ENCODE results near the gene ZFP69B.
A peak's percentile ranks its signal among the peaks of the same experiment; 100 is the strongest.

Gene ZFP69B

DNA sequence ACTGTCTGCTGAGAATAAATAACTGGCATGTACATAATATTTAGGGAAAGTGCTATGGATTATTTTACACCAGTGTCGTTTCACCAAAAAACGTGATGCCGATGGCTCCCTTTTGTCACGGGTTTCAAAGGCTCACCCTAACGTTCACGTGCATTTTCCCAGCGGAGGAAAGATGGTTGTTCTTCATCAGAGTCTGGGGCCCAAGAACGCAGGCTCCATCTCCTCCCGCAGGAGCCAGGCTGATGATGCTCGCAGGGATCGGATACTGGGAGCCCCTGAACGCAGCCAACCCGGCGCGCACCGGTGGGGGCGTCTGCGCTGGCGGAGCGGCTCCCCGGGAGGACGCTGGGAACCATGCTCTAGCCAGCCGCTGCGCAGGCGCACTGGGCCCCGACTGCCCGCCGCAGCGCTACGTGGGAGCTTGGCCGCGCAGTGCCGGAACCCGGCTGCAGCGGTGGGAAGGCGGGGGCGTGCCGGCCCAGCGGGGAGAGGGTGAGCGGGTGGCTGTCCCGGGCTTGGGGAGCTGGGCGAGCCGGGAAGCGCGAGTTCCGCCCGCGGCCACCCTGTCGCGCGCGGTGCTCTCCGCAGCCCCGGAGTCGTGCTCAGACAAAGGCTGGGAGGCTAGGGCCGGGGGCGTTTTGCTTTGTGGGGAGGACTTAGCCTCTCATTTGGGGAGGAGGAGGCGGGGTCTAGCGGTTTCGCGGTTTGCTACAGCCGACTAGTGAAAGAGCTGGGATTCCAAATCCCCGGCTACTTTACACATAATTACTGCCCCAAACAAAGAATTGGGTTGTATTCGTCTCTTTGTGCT, at the start of gene ZFP69B:
Gene ZFP69B (plus strand): TSS at position 793 of the 811 bp plus-strand sequence. CDS start 486 bp downstream, outside the sequence.
- DNase-seq (ENCODE audit: low read depth): peak; percentile 88

DNA sequence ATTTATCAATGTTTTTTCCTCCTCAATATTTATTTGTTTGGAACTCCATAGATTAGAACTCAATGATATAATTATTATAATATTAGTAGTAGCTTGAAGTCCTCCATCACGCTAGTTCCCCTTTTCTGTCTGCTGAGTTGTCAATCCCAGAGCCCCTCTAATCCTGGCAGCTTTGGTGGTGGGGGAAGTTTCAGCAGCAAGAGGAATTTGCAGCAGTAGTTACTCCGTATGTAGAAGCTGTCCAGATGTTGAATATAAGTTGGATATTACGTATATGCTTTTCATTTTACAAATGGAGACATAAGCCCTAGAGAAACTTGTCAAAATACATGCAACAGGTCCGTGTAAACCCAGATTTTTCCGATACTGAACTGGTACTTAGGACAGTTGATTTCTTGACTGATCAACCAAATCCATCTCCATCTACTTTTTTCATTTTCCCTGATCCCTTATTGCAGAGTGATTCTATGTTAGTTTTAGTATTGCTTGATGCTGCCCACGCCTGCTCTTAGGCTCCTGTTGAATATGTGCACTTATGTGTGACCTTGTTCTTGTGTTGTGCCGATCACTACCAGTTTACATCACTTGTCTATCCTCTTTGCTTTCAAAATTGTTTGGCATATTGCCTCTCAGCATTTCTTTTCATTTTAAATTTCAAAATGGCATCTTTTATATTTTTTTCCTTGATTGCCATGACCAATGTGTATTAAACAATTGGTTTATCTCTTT, 48.6 kb upstream of the ZFP69B start:
- no peak for DNase-seq (ENCODE audit: low read depth)

- no peak for DNase-seq (ENCODE audit: low read depth)
These were observed 45.4 kb upstream of the ZFP69B start for GRCh38 chr1:40404670-40405462.

GRCh38 chr1:40405812-40406211, 44.5 kb upstream of the ZFP69B start:
- DNase-seq (ENCODE audit: low read depth): no peak

- no peak for DNase-seq (ENCODE audit: low read depth)
These were observed 42.8 kb upstream of the ZFP69B start for GRCh38 chr1:40407453-40407852.

GRCh38 chr1:40409467-40409866, 40.8 kb upstream of the ZFP69B start:
- DNase-seq (ENCODE audit: low read depth): no peak

DNA sequence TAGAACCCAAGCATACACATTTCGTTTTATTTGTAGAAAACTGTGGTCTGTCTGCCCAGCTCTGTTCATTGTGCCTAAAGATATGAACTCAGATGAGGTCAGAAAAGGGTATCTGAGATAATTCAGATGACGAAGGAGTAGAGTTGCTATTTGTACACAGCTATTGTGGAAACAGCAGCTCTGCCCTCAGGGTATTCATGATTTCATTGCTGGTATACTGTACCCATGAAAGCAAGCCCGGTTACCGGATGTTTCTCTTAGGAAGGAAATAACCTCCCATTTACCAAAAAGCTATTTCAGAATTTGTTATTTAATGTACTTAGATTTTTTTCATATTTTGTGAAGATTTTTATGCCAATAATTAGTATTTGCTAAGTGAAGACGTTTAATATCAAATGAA, 39.0 kb upstream of the ZFP69B start:
- DNase-seq (ENCODE audit: low read depth): no peak

DNA sequence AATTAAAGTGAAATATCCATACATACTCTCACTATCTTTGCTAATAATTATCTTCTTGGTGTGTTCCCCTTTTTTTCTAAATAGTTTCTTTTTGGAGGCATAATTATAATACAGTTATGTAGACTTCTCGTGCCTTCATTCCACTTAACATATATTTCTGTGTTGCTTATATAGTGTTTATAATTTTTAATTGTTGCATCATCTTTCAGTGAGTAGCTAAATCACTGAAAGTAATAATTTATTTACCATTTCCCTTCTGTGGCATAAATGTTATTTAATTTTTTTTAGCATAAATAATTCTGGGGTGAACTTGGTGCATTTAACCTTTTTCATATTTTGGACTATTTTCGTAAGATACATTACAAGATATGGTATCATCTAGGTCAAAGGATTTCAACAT, 38.4 kb upstream of the ZFP69B start:
- no peak for DNase-seq (ENCODE audit: low read depth)

GRCh38 chr1:40413527-40414252, 36.6 kb upstream of the ZFP69B start:
- no peak for DNase-seq (ENCODE audit: low read depth)

DNA sequence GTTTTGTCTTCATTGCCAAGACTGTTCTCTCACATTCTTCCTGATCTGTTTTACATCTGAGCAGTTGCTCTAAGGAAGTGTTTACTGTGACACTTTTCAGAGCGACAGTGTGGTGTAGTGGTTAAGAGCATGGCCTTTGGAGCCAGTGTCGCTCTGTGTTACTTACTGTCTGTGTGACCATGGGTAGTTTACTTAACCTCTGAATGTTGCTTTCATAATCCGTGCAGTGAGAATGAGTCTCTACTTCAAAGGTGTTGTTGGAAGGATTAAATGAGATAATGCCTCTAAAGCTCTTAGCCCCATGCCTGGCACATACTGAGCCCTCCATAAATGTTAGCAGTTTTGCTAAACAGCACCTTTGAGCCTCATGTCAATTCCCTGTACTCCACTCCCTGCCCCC, 35.9 kb upstream of the ZFP69B start:
- DNase-seq (ENCODE audit: low read depth): no peak

DNA sequence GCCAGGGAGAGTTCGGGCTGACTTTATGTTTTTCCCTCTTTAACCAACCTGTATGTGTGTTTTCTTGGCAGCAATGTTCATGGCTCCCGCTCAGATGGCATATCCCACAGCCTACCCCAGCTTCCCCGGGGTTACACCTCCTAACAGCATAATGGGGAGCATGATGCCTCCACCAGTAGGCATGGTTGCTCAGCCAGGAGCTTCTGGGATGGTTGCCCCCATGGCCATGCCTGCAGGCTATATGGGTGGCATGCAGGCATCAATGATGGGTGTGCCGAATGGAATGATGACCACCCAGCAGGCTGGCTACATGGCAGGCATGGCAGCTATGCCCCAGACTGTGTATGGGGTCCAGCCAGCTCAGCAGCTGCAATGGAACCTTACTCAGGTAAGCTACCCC, 33.6 kb upstream of the ZFP69B start:
- DNase-seq (ENCODE audit: low read depth): no peak

DNA sequence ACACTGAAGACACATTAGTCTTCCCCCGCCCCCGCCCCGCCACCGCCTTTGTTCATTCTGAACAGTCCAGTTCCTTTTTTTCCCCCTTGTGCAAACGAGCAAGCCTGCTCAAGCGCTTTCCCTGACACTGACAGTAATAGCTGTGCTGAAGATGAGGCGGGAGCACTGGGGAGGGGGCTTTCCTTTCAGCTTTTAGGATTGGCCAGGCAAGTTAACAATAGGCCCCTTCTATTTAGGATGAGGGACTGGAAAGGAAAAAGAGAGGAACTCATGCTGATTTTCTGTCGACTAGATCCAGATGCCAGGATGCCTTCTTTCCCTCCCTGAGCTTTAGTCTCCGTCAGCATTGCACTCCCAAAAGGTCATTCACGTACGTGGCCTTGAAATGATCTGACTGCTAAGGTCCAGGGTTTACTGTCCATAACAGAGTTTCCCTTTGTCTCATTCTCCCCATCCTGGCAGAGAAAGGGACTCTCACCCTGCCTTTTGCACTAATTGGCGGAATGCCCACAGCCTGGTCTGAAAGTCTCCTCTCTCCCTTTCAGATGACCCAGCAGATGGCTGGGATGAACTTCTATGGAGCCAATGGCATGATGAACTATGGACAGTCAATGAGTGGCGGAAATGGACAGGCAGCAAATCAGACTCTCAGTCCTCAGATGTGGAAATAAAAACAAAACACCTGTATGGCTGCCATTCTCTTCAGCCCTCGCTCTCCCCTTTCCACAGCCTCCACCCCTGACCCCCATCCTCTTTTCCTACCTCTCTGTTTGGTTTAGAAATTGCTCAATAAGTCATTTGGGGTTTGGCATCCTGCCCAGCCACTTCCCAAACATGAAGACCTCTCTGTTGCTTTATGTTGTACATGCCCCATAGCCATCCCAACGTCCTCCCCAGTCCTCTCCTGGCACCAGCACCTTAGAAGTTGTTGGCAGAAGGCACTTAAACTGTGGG, 28.6 kb upstream of the ZFP69B start:
- no peak for DNase-seq (ENCODE audit: low read depth)

DNA sequence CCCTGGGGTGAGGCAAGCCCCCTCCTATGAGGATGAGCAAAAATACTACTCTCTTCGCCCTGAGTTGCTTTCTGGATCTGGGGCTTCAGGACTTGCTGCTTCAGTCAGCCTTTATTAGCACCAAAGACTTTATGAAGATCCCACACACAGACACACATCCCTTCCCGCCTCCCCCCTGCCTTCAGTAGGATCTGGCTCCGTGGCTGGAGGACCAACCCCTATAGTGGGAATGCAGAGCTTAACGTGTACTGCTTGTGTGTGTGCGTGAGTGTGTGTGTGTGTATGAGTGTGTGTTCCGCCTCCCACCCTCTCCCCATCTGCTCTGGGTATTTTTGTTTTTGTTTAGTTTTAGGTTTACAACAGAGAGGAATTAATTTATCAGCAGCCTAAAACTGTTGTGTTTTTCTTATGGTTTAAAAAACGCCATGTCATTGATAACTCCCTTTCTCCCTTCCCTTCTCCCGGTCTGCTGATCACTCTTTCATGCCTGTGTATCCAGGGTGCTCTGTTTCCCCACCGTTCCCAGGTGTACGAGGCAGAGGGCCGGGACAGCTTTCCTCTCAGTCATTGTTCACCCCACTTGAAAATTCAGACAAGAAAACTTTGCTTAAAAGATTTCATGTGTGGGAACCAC, 27.5 kb upstream of the ZFP69B start:
- no peak for DNase-seq (ENCODE audit: low read depth)

DNA sequence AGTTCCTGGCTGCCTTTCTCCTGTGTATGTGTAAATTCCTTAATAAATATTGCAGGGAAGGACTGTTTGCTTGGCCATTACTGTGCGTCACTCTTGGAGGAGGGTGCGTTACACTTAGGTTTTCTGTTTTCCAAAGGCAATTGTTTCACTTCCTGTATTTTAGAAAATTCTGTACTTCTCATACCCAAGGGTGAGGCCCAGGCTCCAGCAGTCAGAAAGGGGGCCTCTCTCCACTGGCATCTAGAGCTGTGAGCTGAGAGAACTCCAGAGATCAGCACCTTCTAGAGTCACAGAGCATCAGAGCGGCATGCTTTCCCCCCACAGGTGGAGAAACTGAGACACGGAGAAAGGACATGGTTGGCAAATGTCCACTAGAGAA, 27.0 kb upstream of the ZFP69B start:
- DNase-seq (ENCODE audit: low read depth): no peak

- DNase-seq (ENCODE audit: low read depth): no peak
These were observed 26.2 kb upstream of the ZFP69B start for GRCh38 chr1:40423951-40424618.

DNA sequence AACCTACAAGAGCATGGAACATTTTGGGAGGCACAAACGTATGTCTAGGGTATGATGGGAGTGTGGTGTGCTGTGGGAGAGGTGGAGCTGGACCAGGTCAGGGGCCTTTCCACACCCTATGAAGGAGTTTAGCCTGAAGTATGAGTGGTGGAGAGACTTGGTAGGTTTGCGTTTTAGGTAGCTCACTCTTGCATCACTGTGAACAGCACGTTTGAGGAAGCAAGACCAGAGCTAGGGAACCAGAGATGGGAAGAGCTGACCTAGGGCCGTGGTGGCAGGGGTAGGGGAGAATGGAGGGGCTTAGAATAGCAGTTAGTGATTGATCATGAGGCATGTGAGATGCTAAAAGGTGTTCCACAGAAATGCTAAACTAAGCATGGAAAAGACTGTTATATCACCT, 25.1 kb upstream of the ZFP69B start:
- no peak for DNase-seq (ENCODE audit: low read depth)

GRCh38 chr1:40431385-40431784, 18.9 kb upstream of the ZFP69B start:
- no peak for DNase-seq (ENCODE audit: low read depth)

GRCh38 chr1:40432644-40433390, 17.5 kb upstream of the ZFP69B start:
- no peak for DNase-seq (ENCODE audit: low read depth)

GRCh38 chr1:40435471-40435870, 14.8 kb upstream of the ZFP69B start:
- no peak for DNase-seq (ENCODE audit: low read depth)
